ENCODE data around the gene RILPL1.

DNA sequence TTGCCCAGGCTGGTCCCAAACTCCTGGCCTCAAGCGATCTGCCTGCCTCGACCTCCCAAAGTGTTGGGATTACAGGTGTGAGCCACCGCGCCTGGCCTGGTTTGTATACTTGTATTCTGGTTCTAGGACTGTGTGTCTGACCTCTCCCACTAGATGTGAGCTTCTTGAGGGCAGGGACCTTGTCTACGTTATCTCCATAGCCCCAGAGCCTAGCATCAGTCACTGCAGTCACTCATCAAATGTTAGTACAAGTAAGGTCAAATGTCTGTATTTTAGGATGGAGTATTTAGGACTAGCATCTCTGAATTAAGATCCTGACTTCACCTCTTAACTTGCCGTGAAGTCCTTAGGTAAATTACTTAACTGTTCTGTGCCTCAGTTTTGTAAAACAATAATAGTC is 99.9 kb downstream of the RILPL1 start:
- TF ChIP-seq, protein P1, sequence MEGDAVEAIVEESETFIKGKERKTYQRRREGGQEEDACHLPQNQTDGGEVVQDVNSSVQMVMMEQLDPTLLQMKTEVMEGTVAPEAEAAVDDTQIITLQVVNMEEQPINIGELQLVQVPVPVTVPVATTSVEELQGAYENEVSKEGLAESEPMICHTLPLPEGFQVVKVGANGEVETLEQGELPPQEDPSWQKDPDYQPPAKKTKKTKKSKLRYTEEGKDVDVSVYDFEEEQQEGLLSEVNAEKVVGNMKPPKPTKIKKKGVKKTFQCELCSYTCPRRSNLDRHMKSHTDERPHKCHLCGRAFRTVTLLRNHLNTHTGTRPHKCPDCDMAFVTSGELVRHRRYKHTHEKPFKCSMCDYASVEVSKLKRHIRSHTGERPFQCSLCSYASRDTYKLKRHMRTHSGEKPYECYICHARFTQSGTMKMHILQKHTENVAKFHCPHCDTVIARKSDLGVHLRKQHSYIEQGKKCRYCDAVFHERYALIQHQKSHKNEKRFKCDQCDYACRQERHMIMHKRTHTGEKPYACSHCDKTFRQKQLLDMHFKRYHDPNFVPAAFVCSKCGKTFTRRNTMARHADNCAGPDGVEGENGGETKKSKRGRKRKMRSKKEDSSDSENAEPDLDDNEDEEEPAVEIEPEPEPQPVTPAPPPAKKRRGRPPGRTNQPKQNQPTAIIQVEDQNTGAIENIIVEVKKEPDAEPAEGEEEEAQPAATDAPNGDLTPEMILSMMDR (IDR thresholded peaks at IDR 0.05), result no peak
- TF ChIP-seq ZFX (IDR thresholded peaks at IDR 0.05; ENCODE audit: borderline replicate concordance), result no peak
